Activated CD8-positive, alpha-beta memory T cell treated with anti-CD3 and anti-CD28 coated beads, Interleukin-2, amount 10 ng/mL, durations not matched to agents 7 days and 5 days (primary cell): ENCODE data around the gene MKRN1. TPM values are rescaled to one million over a fixed set of nuclear protein-coding genes. Genes with fewer than 3 reads are reported as not detected.
"Not testable (repeated sequence)": the region's sequence is repeated elsewhere in the genome, so short reads cannot be mapped to it uniquely, and the experiment has no call there.

Experiments used
- ATAC-seq: fragments of 150-1000 bp; cut with Tn5 transposase; one replicate; pipeline ENCODE4 v1.10.0; 2021; ENCODE audit warnings: moderate library complexity
- CTCF ChIA-PET: fragments of 350-600 bp; sonication (Branson Sonifier 250); formaldehyde crosslinking; loops from one replicate; lab custom pipeline; 2021; ENCODE audit warnings: antibody characterized with exemption; lab: Charles Lee
- DNase-seq: peaks from one replicate; pipeline ENCODE4 v3.0.0-alpha.2; 2020
- H3K27ac Mint-ChIP-seq: one replicate; pipeline ENCODE4 v1.8.0; 2021; ENCODE audit warnings: mild to moderate bottlenecking, mixed read lengths
- H3K27me3 Mint-ChIP-seq: one replicate; pipeline ENCODE4 v1.8.0; 2021; ENCODE audit warnings: mixed read lengths
- H3K36me3 Mint-ChIP-seq: one replicate; pipeline ENCODE4 v1.8.0; 2021; ENCODE audit warnings: mild to moderate bottlenecking, mixed read lengths
- H3K4me1 Mint-ChIP-seq: one replicate; pipeline ENCODE4 v1.8.0; 2021; ENCODE audit warnings: mixed read lengths
- H3K4me3 Mint-ChIP-seq: one replicate; pipeline ENCODE4 v1.8.0; 2021; ENCODE audit warnings: mild to moderate bottlenecking, moderate library complexity, mixed read lengths
- H3K9me3 Mint-ChIP-seq: one replicate; pipeline ENCODE4 v1.8.0; 2022; ENCODE audit warnings: low read depth, mixed read lengths
- total RNA-seq, 2 experiments: library from RNA; stranded (reverse); gene quantifications; one replicate each; pipeline ENCODE4 v1.2.3, GENCODE V29; 2021

MKRN1 gene
- total RNA-seq, 2 experiments from 2014 or later: 64.2 to 75.5 TPM

GRCh38 chr7:140476698-140477261 lies 2.5 kb downstream of the MKRN1 start:
- Mint-ChIP-seq H3K27me3 (peaks cover 3% of the 10 kb centered on the region), H3K9me3 (no peaks in the 10 kb centered on the region), H3K4me1 (peaks cover 26% of the 10 kb centered on the region), H3K36me3 (peaks cover 6% of the 10 kb centered on the region), H3K27ac (peak overlapping the region; percentile 80), H3K4me3 (peak overlapping the region; percentile 86)
- ATAC-seq: no peak
- CTCF ChIA-PET: interaction anchor here (0.7 to 4.1 kb wide), 24 partner anchors 10 to 554 kb away, joined by 3 to 33 read pairs (median 4); partner anchors contain the start of gene MRPS33
- DNase-seq: no peak

DNA sequence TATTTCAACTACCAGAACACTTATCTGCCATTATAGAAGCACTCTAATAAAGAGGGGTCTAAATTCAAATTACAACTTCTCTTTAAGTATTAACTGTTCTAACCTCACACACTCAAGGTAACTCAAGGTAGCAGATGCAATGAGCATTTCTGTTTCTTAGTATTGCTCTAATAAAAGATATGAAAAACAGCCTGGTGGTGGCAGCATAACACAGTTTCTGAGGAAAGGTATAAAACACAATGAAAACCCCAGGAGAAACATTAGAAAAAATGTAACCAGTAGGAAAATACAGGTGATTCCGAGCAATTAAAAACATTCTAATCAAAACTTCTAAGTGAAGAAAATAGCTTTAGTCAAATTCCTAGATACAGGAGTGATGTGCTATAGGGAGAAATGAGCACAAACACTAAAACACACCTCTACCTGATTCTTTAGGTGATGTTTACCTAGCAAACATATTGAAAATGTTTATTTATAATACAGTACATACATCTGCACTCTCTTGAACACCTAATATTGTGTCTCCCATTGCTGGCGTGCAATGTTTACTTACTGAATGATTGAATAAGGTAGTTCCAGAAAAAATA lies 3.5 kb downstream of the MKRN1 start:
- Mint-ChIP-seq H3K4me3 (peak overlapping the region; percentile 29), H3K27me3 (no peaks in the 10 kb centered on the region), H3K9me3 (no peaks in the 10 kb centered on the region), H3K4me1 (peaks cover 26% of the 10 kb centered on the region), H3K36me3 (peaks cover 6% of the 10 kb centered on the region), H3K27ac (peak overlapping the region; percentile 61)
- ATAC-seq (no peak), DNase-seq (peak; percentile 62)
- CTCF ChIA-PET: interaction anchor here (1.0 to 4.1 kb wide), 10 partner anchors 16 to 539 kb away, joined by 3 to 33 read pairs (median 4); partner anchors contain the start of gene MRPS33

- H3K27ac Mint-ChIP-seq: no peak overlapping the region
- no peaks in the 10 kb centered on the region for H3K9me3 Mint-ChIP-seq
- H3K4me3 Mint-ChIP-seq: no peak overlapping the region
- peaks cover 46% of the 10 kb centered on the region for H3K36me3 Mint-ChIP-seq
- H3K27me3 Mint-ChIP-seq: no peaks in the 10 kb centered on the region
- H3K4me1 Mint-ChIP-seq: peaks cover 2% of the 10 kb centered on the region
- DNase-seq: no peak
- peak; percentile 16 for ATAC-seq
- CTCF ChIA-PET: interaction anchor here (1.0 kb wide), 1 partner anchor 19 kb away, joined by 3 read pairs; no protein-coding TSS in a partner anchor
Measured at GRCh38 chr7:140463111-140463510, 16.2 kb downstream of the MKRN1 start.

DNA sequence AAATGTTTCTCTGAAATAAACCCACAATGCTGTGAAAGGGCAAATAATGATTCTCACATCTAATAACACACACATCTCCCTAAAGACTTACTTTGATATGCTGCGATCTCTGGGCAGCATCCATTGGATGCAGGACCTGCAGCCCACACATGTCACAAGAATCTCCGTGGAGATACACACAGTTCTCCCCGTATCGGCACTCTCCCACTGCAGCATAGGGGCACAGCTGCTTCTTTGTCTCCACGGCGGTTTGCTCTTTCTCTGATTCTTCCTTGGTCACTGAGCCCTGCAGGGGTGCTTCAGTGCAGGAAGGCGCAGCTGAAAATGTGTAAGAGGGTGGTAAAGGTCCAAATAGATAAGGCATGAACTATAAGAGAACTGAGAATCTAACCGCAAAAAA lies 20.4 kb downstream of the MKRN1 start:
- no peaks in the 10 kb centered on the region for H3K27me3 Mint-ChIP-seq

DNA sequence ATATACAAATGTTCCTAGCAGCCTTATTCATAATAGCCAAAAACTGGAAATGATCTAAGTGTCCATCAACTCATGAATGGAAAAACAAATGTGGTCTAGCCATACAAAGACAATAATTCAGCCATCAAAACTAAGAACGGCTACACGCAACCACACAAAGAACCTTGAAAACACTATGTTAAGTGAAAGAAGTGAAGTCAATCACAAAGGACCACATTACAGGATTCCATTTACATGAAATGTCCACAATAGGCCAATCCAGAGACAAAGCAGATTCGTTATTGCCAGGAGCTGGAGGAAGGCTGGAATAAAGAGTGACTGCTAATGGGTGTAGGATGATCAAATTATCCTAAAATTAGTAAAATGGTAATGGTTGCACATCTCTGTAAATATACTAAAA lies 21.1 kb downstream of the MKRN1 start:
- no peak for ATAC-seq
- Mint-ChIP-seq H3K27ac (no peak overlapping the region), H3K4me1 (peaks cover 30% of the 10 kb centered on the region)

More for the DNA sequence above, 20.4 kb downstream of the MKRN1 start:
- DNase-seq (no peak), ATAC-seq (no peak)
- CTCF ChIA-PET: interaction anchor here (1.2 kb wide), 1 partner anchor 15 kb away, joined by 3 read pairs; no protein-coding TSS in a partner anchor
- Mint-ChIP-seq H3K4me3 (no peak overlapping the region), H3K4me1 (peaks cover 24% of the 10 kb centered on the region), H3K36me3 (peaks cover 59% of the 10 kb centered on the region), H3K27ac (no peak overlapping the region), H3K9me3 (no peaks in the 10 kb centered on the region)

GRCh38 chr7:140456551-140457051 lies 22.7 kb downstream of the MKRN1 start:
- H3K27me3 Mint-ChIP-seq: no peaks in the 10 kb centered on the region
- peaks cover 70% of the 10 kb centered on the region for H3K36me3 Mint-ChIP-seq
- DNase-seq (no peak), ATAC-seq (no peak)
- no peaks in the 10 kb centered on the region for H3K9me3 Mint-ChIP-seq
- no peak overlapping the region for H3K4me3 Mint-ChIP-seq
- H3K27ac Mint-ChIP-seq: no peak overlapping the region
- CTCF ChIA-PET: interaction anchor here (0.6 to 2.8 kb wide), 3 partner anchors 11 to 163 kb away, joined by 3 to 11 read pairs (median 3); no protein-coding TSS in a partner anchor
- peaks cover 32% of the 10 kb centered on the region for H3K4me1 Mint-ChIP-seq

More for the DNA sequence above, 21.1 kb downstream of the MKRN1 start:
- no peaks in the 10 kb centered on the region for H3K27me3 Mint-ChIP-seq
- peaks cover 64% of the 10 kb centered on the region for H3K36me3 Mint-ChIP-seq
- H3K9me3 Mint-ChIP-seq: no peaks in the 10 kb centered on the region
- H3K4me3 Mint-ChIP-seq: no peak overlapping the region
- CTCF ChIA-PET: no interaction called here
- DNase-seq: no peak

DNA sequence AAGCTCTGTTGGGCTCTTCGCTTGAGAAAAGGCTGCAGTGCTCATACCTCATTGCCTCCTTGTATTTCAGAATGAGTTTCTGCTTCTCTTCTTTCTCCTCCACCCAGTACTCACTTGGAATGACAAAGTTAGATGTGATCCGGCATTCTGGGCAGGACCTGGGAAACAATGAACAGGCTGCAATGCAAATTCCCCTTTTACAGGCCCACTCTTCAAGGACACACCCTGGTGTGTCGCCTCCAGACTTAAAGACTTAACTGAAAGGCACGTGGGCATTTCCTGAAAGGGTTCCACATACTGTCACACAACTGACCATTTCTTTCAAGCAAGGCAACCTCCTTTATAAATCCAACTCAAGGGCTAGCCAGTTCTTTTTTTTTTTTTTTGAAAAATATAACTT lies 23.6 kb downstream of the MKRN1 start:
- Mint-ChIP-seq H3K36me3 (peaks cover 65% of the 10 kb centered on the region), H3K27ac (no peak overlapping the region), H3K9me3 (no peaks in the 10 kb centered on the region), H3K4me3 (no peak overlapping the region), H3K4me1 (peaks cover 37% of the 10 kb centered on the region), H3K27me3 (no peaks in the 10 kb centered on the region)
- ATAC-seq (no peak), DNase-seq (no peak)
- CTCF ChIA-PET: interaction anchor here (2.8 kb wide), 1 partner anchor 12 kb away, joined by 11 read pairs; no protein-coding TSS in a partner anchor

GRCh38 chr7:140454657-140455015 lies 24.7 kb downstream of the MKRN1 start:
- Mint-ChIP-seq H3K27ac (peak overlapping the region; percentile 75), H3K4me3 (no peak overlapping the region), H3K36me3 (peaks cover 58% of the 10 kb centered on the region), H3K27me3 (no peaks in the 10 kb centered on the region), H3K9me3 (no peaks in the 10 kb centered on the region), H3K4me1 (peaks cover 43% of the 10 kb centered on the region)
- no peak for DNase-seq
- peak; percentile 67 for ATAC-seq
- CTCF ChIA-PET: interaction anchor here (1.7 to 2.8 kb wide), 3 partner anchors 11 to 41 kb away, joined by 4 to 11 read pairs (median 10); no protein-coding TSS in a partner anchor

GRCh38 chr7:140453785-140454656 lies 25.3 kb downstream of the MKRN1 start:
- peak; percentile 55 for DNase-seq
- peak; percentile 10 for ATAC-seq
- Mint-ChIP-seq H3K4me1 (peaks cover 43% of the 10 kb centered on the region), H3K36me3 (peaks cover 51% of the 10 kb centered on the region), H3K27ac (peak overlapping the region; percentile 75)
- H3K4me3 Mint-ChIP-seq, H3K27me3 Mint-ChIP-seq, H3K9me3 Mint-ChIP-seq: not testable (repeated sequence)
- CTCF ChIA-PET: interaction anchor here (1.7 to 2.6 kb wide), 2 partner anchors 10 to 41 kb away, joined by 4 to 10 read pairs; no protein-coding TSS in a partner anchor

GRCh38 chr7:140453273-140453672 lies 26.0 kb downstream of the MKRN1 start:
- peaks cover 43% of the 10 kb centered on the region for H3K4me1 Mint-ChIP-seq
- peaks cover 47% of the 10 kb centered on the region for H3K36me3 Mint-ChIP-seq
- no peak for DNase-seq
- CTCF ChIA-PET: interaction anchor here (1.7 to 2.6 kb wide), 2 partner anchors 9 to 40 kb away, joined by 4 to 10 read pairs; no protein-coding TSS in a partner anchor
- no peaks in the 10 kb centered on the region for H3K9me3 Mint-ChIP-seq
- no peak for ATAC-seq
- no peak overlapping the region for H3K27ac Mint-ChIP-seq
- H3K4me3 Mint-ChIP-seq: no peak overlapping the region
- no peaks in the 10 kb centered on the region for H3K27me3 Mint-ChIP-seq

- peaks cover 46% of the 10 kb centered on the region for H3K4me1 Mint-ChIP-seq
- H3K4me3 Mint-ChIP-seq: no peak overlapping the region
- CTCF ChIA-PET: no interaction called here
- no peaks in the 10 kb centered on the region for H3K9me3 Mint-ChIP-seq
- DNase-seq (no peak), ATAC-seq (no peak)
- H3K27ac Mint-ChIP-seq: no peak overlapping the region
- H3K27me3 Mint-ChIP-seq: no peaks in the 10 kb centered on the region
- peaks cover 37% of the 10 kb centered on the region for H3K36me3 Mint-ChIP-seq
Measured at GRCh38 chr7:140451716-140452115, 27.6 kb downstream of the MKRN1 start.

DNA sequence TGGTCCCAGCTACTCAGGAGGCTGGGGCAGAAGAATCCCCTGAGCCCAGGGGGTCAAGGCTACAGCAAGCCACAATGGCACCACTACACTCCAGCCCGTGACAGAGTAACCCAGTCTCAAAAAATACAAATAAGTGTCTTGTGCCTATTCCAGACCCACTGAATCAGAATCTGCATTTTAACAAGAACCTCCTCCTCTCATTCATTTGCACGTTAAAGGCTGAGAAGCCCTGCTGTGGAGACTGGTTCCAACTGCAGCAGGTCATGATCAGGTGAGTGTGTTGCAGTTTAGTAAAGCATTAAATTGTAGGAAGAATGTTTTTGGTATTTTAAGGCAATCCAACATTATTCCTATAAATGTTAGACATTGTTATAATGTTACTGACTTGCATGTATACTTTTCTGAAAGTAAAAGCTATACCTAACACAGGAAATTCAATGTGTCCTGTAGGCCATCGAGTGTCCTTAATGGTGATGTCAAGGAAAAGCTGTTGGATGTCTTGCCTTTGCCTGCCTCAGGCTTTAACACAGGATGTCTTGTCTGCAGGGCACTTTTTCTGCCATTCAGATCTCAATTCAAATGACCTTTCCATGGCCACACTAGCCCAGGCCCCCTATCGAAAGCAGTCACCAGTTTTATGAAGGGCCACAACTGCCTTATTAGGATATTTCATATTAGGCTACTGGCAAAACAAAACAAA lies 30.4 kb downstream of the MKRN1 start:
- ATAC-seq (no peak), DNase-seq (no peak)
- Mint-ChIP-seq H3K9me3 (no peaks in the 10 kb centered on the region), H3K27ac (no peak overlapping the region), H3K27me3 (no peaks in the 10 kb centered on the region), H3K36me3 (peaks cover 13% of the 10 kb centered on the region), H3K4me1 (peaks cover 25% of the 10 kb centered on the region), H3K4me3 (no peak overlapping the region)
- CTCF ChIA-PET: no interaction called here
